H1 (cell line): ENCODE measurements around the gene USB1. TPM values are rescaled to one million over a fixed set of nuclear protein-coding genes. Genes with fewer than 3 reads are reported as not detected.

Source experiments
- CTCF ChIA-PET: fragments of 300-600 bp; sonication (Branson Sonifier 250); formaldehyde crosslinking; loops from one replicate; lab custom pipeline; 2021; ENCODE audit not compliant: partially characterized antibody; lab: Charles Lee
- POLR2A ChIA-PET: fragments of 300-600 bp; sonication (Branson Sonifier 250); formaldehyde crosslinking; loops from one replicate; lab custom pipeline; 2021; ENCODE audit warnings: inconsistent platforms; ENCODE audit not compliant: partially characterized antibody; lab: Charles Lee
- DNase-seq, 2 experiments: peaks; one replicate each; pipeline versions ENCODE4 v3.0.0 to v3.0.0-alpha.2; 2010 to 2022; ENCODE audit warnings: low spot score in 2 of 2, low read depth in 1 of 2, mixed read lengths in 1 of 2
- FAIRE-seq: peaks from 2 replicates; lab custom pipeline; 2011; peaks lifted over from hg19 to GRCh38; lab: Jason Lieb, UNC
- H2AFZ ChIP-seq: 2 replicates; pipeline ENCODE4 v1.8.1; 2012; ENCODE audit warnings: low read length, inconsistent platforms
- H2AK5ac ChIP-seq: 2 replicates; pipeline ENCODE4 v1.6.1; 2013; ENCODE audit warnings: low read depth, low read length
- H2BK120ac ChIP-seq: replicated peaks from 2 replicates; pipeline ENCODE3; 2013; ENCODE audit warnings: low read depth, low read length, inconsistent platforms
- H2BK12ac ChIP-seq: 2 replicates; pipeline ENCODE4 v1.6.1; 2013; ENCODE audit warnings: low read depth, low read length
- H2BK15ac ChIP-seq: 2 replicates; pipeline ENCODE4 v1.6.1; 2013; ENCODE audit warnings: low read length
- H2BK20ac ChIP-seq: 2 replicates; pipeline ENCODE4 v1.6.1; 2013; ENCODE audit warnings: low read length
- H2BK5ac ChIP-seq: 2 replicates; pipeline ENCODE4 v1.6.1; 2013; ENCODE audit warnings: low read depth, low read length
- H3K14ac ChIP-seq: 2 replicates; pipeline ENCODE4 v1.6.1; 2013; ENCODE audit warnings: inconsistent platforms; ENCODE audit not compliant: insufficient read length
- H3K18ac ChIP-seq: 2 replicates; pipeline ENCODE4 v1.6.1; 2013; ENCODE audit warnings: low read length; ENCODE audit errors: extremely low read depth
- H3K23ac ChIP-seq: 2 replicates; pipeline ENCODE4 v1.6.1; 2013; ENCODE audit warnings: inconsistent platforms; ENCODE audit not compliant: insufficient read length
- H3K23me2 ChIP-seq: 2 replicates; pipeline ENCODE4 v1.6.1; 2013; ENCODE audit warnings: low read depth, low read length
- H3K27ac ChIP-seq: 2 replicates; pipeline ENCODE4 v1.6.1; 2011; ENCODE audit warnings: low read depth, low read length, inconsistent platforms
- H3K27me3 ChIP-seq, 4 experiments: replicated peaks in 1 of 4; 1 replicate in 1 of 4; 2 replicates in 3 of 4; pipeline versions ENCODE4 v1.6.1 to v1.8.1; 2011 to 2013; ENCODE audit warnings: low read length in 3 of 4, mild to moderate bottlenecking in 3 of 4, inconsistent platforms in 2 of 4, mixed read lengths in 2 of 4, moderate library complexity in 1 of 4; ENCODE audit not compliant: control insufficient read depth in 3 of 4, insufficient read depth in 3 of 4; ENCODE audit errors: extremely low read depth in 1 of 4
- H3K36me3 ChIP-seq, 4 experiments: 2 replicates each; pipeline versions ENCODE4 v1.6.1 to v1.8.1; 2011 to 2013; ENCODE audit warnings: mild to moderate bottlenecking in 4 of 4, low read length in 3 of 4, moderate library complexity in 2 of 4, control low read depth in 1 of 4, inconsistent platforms in 1 of 4; ENCODE audit not compliant: insufficient read depth in 4 of 4, control insufficient read depth in 2 of 4
- H3K4ac ChIP-seq: replicated peaks from 2 replicates; pipeline ENCODE3; 2013; ENCODE audit warnings: low read length, low read depth, mixed read lengths, inconsistent platforms; ENCODE audit not compliant: insufficient read length
- H3K4me1 ChIP-seq, 4 experiments: replicated peaks in 1 of 4; 1 replicate in 1 of 4; 2 replicates in 3 of 4; pipeline versions ENCODE4 v1.6.1 to v1.8.1; 2011 to 2013; ENCODE audit warnings: low read length in 3 of 4, inconsistent platforms in 2 of 4, mixed read lengths in 1 of 4; ENCODE audit not compliant: insufficient read depth in 4 of 4, control insufficient read depth in 3 of 4
- H3K4me2 ChIP-seq, 2 experiments: 2 replicates each; pipeline versions ENCODE4 v1.6.1 to v1.8.1; 2011 to 2013; ENCODE audit warnings: low read depth in 2 of 2, low read length in 2 of 2, control low read depth in 1 of 2, inconsistent platforms in 1 of 2, mild to moderate bottlenecking in 1 of 2; ENCODE audit not compliant: insufficient read depth in 1 of 2
- H3K4me3 ChIP-seq, 4 experiments: fragments of 200-600, 300-600 bp in 1 of 4; sonication (generic), shearing (Covaris generic), sonication (Bioruptor Twin) in 1 of 4; 2 replicates each; pipeline versions ENCODE4 v1.5.1 to v1.8.1; 2011 to 2016; ENCODE audit warnings: low read length in 4 of 4, low read depth in 3 of 4, control low read depth in 2 of 4, inconsistent platforms in 2 of 4, mild to moderate bottlenecking in 2 of 4, mixed read lengths in 1 of 4, moderate library complexity in 1 of 4; ENCODE audit not compliant: insufficient read depth in 2 of 4; ENCODE audit errors: extremely low read depth in 1 of 4
- H3K56ac ChIP-seq: replicated peaks from 2 replicates; pipeline ENCODE3; 2013; ENCODE audit warnings: low read depth, mild to moderate bottlenecking, mixed read lengths, low read length, inconsistent platforms; ENCODE audit not compliant: insufficient read length
- H3K79me1 ChIP-seq: 2 replicates; pipeline ENCODE4 v1.6.1; 2013; ENCODE audit warnings: low read depth, low read length, control low read depth
- H3K79me2 ChIP-seq, 2 experiments: 2 replicates each; pipeline versions ENCODE4 v1.6.1 to v1.8.1; 2012 to 2013; ENCODE audit warnings: low read length in 2 of 2, mild to moderate bottlenecking in 2 of 2, inconsistent platforms in 1 of 2; ENCODE audit not compliant: insufficient read depth in 2 of 2, control insufficient read depth in 1 of 2
- H3K9ac ChIP-seq, 4 experiments: replicated peaks in 1 of 4; 1 replicate in 1 of 4; 2 replicates in 3 of 4; pipeline versions ENCODE4 v1.6.1 to v1.8.1; 2011 to 2013; ENCODE audit warnings: low read depth in 3 of 4, low read length in 3 of 4, control low read depth in 2 of 4, mild to moderate bottlenecking in 2 of 4, moderate library complexity in 2 of 4, inconsistent platforms in 1 of 4; ENCODE audit errors: extremely low read depth in 1 of 4
- H3K9me3 ChIP-seq, 2 experiments: 2 replicates each; pipeline versions ENCODE4 v1.6.1 to v1.8.1; 2012 to 2013; ENCODE audit warnings: mild to moderate bottlenecking in 2 of 2, moderate library complexity in 2 of 2, control low read depth in 1 of 2, inconsistent platforms in 1 of 2, low read depth in 1 of 2, low read length in 1 of 2, mixed read lengths in 1 of 2; ENCODE audit not compliant: insufficient read depth in 2 of 2
- H4K20me1 ChIP-seq, 2 experiments: replicated peaks in 1 of 2; 2 replicates each; pipeline versions ENCODE3 to v1.8.1; 2011 to 2013; ENCODE audit warnings: inconsistent platforms in 2 of 2, low read length in 2 of 2, mild to moderate bottlenecking in 1 of 2; ENCODE audit not compliant: insufficient read depth in 2 of 2, control insufficient read depth in 1 of 2
- H4K5ac ChIP-seq: 2 replicates; pipeline ENCODE4 v1.6.1; 2013; ENCODE audit warnings: low read length, low read depth, mixed read lengths, inconsistent platforms; ENCODE audit not compliant: insufficient read length
- H4K8ac ChIP-seq: 2 replicates; pipeline ENCODE4 v1.8.0; 2013; ENCODE audit warnings: mild to moderate bottlenecking, moderate library complexity, low read length, inconsistent platforms; ENCODE audit not compliant: insufficient read depth; ENCODE audit errors: extremely low read depth
- H4K91ac ChIP-seq: replicated peaks from 2 replicates; pipeline ENCODE3; 2013; ENCODE audit warnings: low read length, mixed read lengths, inconsistent platforms; ENCODE audit not compliant: insufficient read length
- CBX5 ChIP-seq: fragments of 300-800, 300-1000 bp; sonication (generic); IDR thresholded peaks from 2 replicates; pipeline ENCODE4 v1.7.1; 2016; ENCODE audit warnings: antibody characterized with exemption, low read length, low read depth
- CHD1 ChIP-seq: IDR thresholded peaks from 2 replicates; pipeline ENCODE4 v1.6.1; 2012; ENCODE audit warnings: low read depth, low read length, improper control_type of control experiment
- CREB1 ChIP-seq: IDR thresholded peaks from 2 replicates; pipeline ENCODE4 v1.6.1; 2012; ENCODE audit warnings: inconsistent platforms
- EGR1 ChIP-seq: IDR thresholded peaks from 2 replicates; pipeline ENCODE4 v1.6.1; 2011; ENCODE audit warnings: low read depth, low read length, borderline replicate concordance
- GTF2F1 ChIP-seq: IDR thresholded peaks from 2 replicates; pipeline ENCODE4 v1.6.1; 2012; ENCODE audit warnings: low read depth, low read length, improper control_type of control experiment, borderline replicate concordance
- KDM5A ChIP-seq: fragments of 200-600 bp; IDR thresholded peaks from 2 replicates; pipeline ENCODE4 v1.7.1; 2012; ENCODE audit warnings: mild to moderate bottlenecking, low read length, inconsistent platforms, mixed read lengths
- MAFK ChIP-seq: IDR thresholded peaks from 2 replicates; pipeline ENCODE4 v1.6.1; 2012; ENCODE audit warnings: low read depth, mild to moderate bottlenecking, improper control_type of control experiment, low read length
- POU5F1 ChIP-seq: IDR thresholded peaks from 2 replicates; pipeline ENCODE4 v1.6.1; 2011; ENCODE audit warnings: low read depth, mild to moderate bottlenecking, low read length, moderate library complexity
- RAD21 ChIP-seq, 2 experiments: IDR thresholded peaks in 1 of 2; conservative IDR thresholded peaks in 1 of 2; 2 replicates each; pipeline ENCODE4 v1.6.1; 2011; ENCODE audit warnings: low read depth in 2 of 2, low read length in 2 of 2, improper control_type of control experiment in 1 of 2, inconsistent platforms in 1 of 2, mild to moderate bottlenecking in 1 of 2, moderate library complexity in 1 of 2
- SIN3A ChIP-seq, 2 experiments: IDR thresholded peaks in 1 of 2; conservative IDR thresholded peaks in 1 of 2; 2 replicates each; pipeline ENCODE4 v1.6.1; 2011 to 2012; ENCODE audit warnings: low read length in 2 of 2, improper control_type of control experiment in 1 of 2, low read depth in 1 of 2, mild to moderate bottlenecking in 1 of 2
- SP1 ChIP-seq: IDR thresholded peaks from 2 replicates; pipeline ENCODE4 v1.6.1; 2011; ENCODE audit warnings: low read depth, low read length
- SUZ12 ChIP-seq: fragments of 200-600 bp; sonication (generic); IDR thresholded peaks from 2 replicates; pipeline ENCODE4 v1.6.1; 2012; ENCODE audit warnings: mild to moderate bottlenecking, inconsistent platforms, low read length, moderate library complexity, mixed read lengths
- TAF7 ChIP-seq: optimal IDR thresholded peaks from 2 replicates; pipeline ENCODE3; 2011; ENCODE audit warnings: low read depth, mild to moderate bottlenecking, inconsistent platforms, low read length, moderate library complexity, borderline replicate concordance
- TEAD4 ChIP-seq: IDR thresholded peaks from 2 replicates; pipeline ENCODE4 v1.6.1; 2012; ENCODE audit warnings: low read depth, low read length, inconsistent platforms, mixed read lengths
- WGBS, 2 experiments: shearing (Covaris generic) in 1 of 2; methylation state at CpG; one replicate each; pipeline versions ENCODE4 v1.1.6 to v1.1.7; 2013 to 2015; ENCODE audit warnings: low lambda C conversion rate in 2 of 2, mixed read lengths in 2 of 2, inconsistent platforms in 1 of 2, low coverage in 1 of 2, missing lambda C conversion rate in 1 of 2; ENCODE audit not compliant: insufficient replicate concordance in 2 of 2, insufficient coverage in 1 of 2, insufficient read length in 1 of 2; ENCODE audit errors: extremely low coverage in 1 of 2, missing lambda C conversion rate in 1 of 2; 5-methylcytosine and 5-hydroxymethylcytosine counted together
- polyA plus RNA-seq, 7 experiments: library from polyadenylated mRNA; depleted of rRNA in 3 of 7; stranded (reverse) in 5 of 7; unstranded in 2 of 7; fragments of >200 nt in 5 of 7; fragments of 200-250 nt in 2 of 7; gene quantifications; 1 replicate in 5 of 7; 2 replicates in 1 of 7; 4 replicates in 1 of 7; pipeline versions ENCODE4 v1.2.1 to v1.2.3, GENCODE V29; 2011 to 2013; ENCODE audit warnings: missing spikeins in 2 of 7, mixed read lengths in 2 of 7
- total RNA-seq: library from RNA; stranded (reverse); fragmentation: NEBNext Ultra II Directional; extraction: Animal tissue kit (Norgen Biotek cat#: 25700); gene quantifications from 2 replicates; pipeline ENCODE4 v1.2.1, GENCODE V29; 2021

The USB1 gene
- total and polyA plus RNA-seq, 2 of the 8 experiments (the other 6 are each of a cell fraction or from before 2014, with no cell fraction given): 65.4 to 75.9 TPM

GRCh38 chr16:58051296-58051695 lies 50.1 kb downstream of the USB1 start:
- H3K4ac ChIP-seq: no peak overlapping the region
- 58% methylated on average over 2 of the region's 2 CpGs; no CpG with 5 or more reads in 1 of the 2 experiments for WGBS, 2 experiments
- no peak overlapping the region for H3K4me2 ChIP-seq
- no peak for DNase-seq
- no peak overlapping the region for H4K8ac ChIP-seq
- H3K4me1 ChIP-seq: peaks cover 0 to 13% (median 8%) of the 10 kb centered on the region in 4 experiments; a peak in 4 of 7 replicates
- ChIA-PET CTCF (interaction anchor here (0.8 to 4.2 kb wide), 4 partner anchors 11 to 70 kb away, joined by 3 to 36 read pairs (median 5); no protein-coding TSS in a partner anchor), POLR2A (no interaction called here)
- no peak overlapping the region for H3K18ac ChIP-seq
- H4K91ac ChIP-seq: no peak overlapping the region
- no peak overlapping the region for H2BK120ac ChIP-seq
- no peaks in the 10 kb centered on the region for H3K79me2 ChIP-seq
- H3K4me3 ChIP-seq: no peak overlapping the region
- no peak overlapping the region for H3K23ac ChIP-seq
- no peak overlapping the region for H3K27ac ChIP-seq
- H3K9ac ChIP-seq: no peak overlapping the region
- H2BK20ac ChIP-seq: no peak overlapping the region
- H4K5ac ChIP-seq: no peak overlapping the region
- H3K9me3 ChIP-seq: no peaks in the 10 kb centered on the region
- TF ChIP-seq GTF2F1 (no peak), SUZ12 (no peak), POU5F1 (no peak), CREB1 (no peak), TAF7 (no peak), RAD21 (IDR thresholded peaks at IDR 0.05 in 1 of 2, conservative IDR thresholded peaks at IDR 0.05 in 1 of 2; ENCODE audit: low read depth in 2 of 2, low read length in 2 of 2) (no peak), TEAD4 (no peak), SP1 (no peak), KDM5A (no peak), MAFK (no peak), CHD1 (no peak), SIN3A (conservative IDR thresholded peaks at IDR 0.05 in 1 of 2, IDR thresholded peaks at IDR 0.05 in 1 of 2; ENCODE audit: low read depth in 1 of 2, low read length in 2 of 2) (no peak), EGR1 (no peak), CBX5 (no peak)
- no peak overlapping the region for H2BK5ac ChIP-seq
- no peaks in the 10 kb centered on the region for H3K27me3 ChIP-seq
- H3K23me2 ChIP-seq: no peaks in the 10 kb centered on the region
- H2AFZ ChIP-seq: no peak overlapping the region
- H3K79me1 ChIP-seq: no peaks in the 10 kb centered on the region
- FAIRE-seq: no peak
- no peak overlapping the region for H3K56ac ChIP-seq
- H4K20me1 ChIP-seq: no peaks in the 10 kb centered on the region
- H3K36me3 ChIP-seq: no peaks in the 10 kb centered on the region
- H3K14ac ChIP-seq: no peak overlapping the region
- H2BK12ac ChIP-seq: no peak overlapping the region
- no peak overlapping the region for H2AK5ac ChIP-seq
- no peak overlapping the region for H2BK15ac ChIP-seq
